KOPT-K1 (cell line): ENCODE data around the gene IRGC.
"Not testable (repeated sequence)": the region's sequence is repeated elsewhere in the genome, so short reads cannot be mapped to it uniquely, and the experiment has no call there.

Experiments
- H3K27ac ChIP-seq: fragments of 200-600 bp; sonication (generic); 2 replicates; pipeline ENCODE4 v1.5.1; 2016; ENCODE audit warnings: antibody characterized with exemption, mild to moderate bottlenecking, low read depth, low read length; ENCODE audit not compliant: poor library complexity, severe bottlenecking
- H3K36me3 ChIP-seq: fragments of 200-600 bp; sonication (generic); 2 replicates; pipeline ENCODE4 v1.5.1; 2017; ENCODE audit warnings: antibody characterized with exemption, mild to moderate bottlenecking, low read length, moderate library complexity; ENCODE audit not compliant: insufficient read depth
- H3K9me3 ChIP-seq: fragments of 200-600 bp; sonication (generic); 2 replicates; pipeline ENCODE4 v1.5.1; 2017; ENCODE audit warnings: antibody characterized with exemption, low read length, mild to moderate bottlenecking; ENCODE audit not compliant: insufficient read depth, poor library complexity, severe bottlenecking

IRGC gene, protein sequence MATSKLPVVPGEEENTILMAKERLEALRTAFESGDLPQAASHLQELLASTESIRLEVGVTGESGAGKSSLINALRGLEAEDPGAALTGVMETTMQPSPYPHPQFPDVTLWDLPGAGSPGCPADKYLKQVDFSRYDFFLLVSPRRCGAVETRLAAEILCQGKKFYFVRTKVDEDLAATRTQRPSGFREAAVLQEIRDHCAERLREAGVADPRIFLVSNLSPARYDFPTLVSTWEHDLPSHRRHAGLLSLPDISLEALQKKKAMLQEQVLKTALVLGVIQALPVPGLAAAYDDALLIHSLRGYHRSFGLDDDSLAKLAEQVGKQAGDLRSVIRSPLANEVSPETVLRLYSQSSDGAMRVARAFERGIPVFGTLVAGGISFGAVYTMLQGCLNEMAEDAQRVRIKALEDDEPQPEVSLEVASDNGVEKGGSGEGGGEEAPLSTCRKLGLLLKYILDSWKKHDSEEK

DNA sequence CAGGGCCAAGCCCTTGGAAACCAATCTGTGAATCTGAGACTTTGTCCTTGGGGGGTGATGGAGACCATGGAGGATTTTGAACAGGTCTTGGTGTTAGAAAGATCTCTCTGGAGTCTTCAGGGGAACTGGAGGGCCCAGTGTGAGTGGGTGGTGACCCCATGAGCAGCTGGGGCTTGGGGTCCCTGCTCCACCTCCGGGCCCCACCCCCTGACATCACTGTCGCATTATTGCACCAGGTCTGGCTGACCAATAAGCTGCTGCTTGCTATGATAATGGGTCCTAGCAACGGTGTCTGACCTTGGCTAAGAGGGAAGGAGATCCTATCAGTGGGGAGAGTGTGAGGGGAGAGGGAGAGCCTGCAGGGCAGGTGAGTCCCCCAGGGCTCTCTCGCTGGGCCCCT is at the start of gene IRGC:
TSS of gene IRGC (plus strand) at position 301 of the 400 bp plus-strand sequence. CDS start 2,483 bp downstream, outside the sequence.
- H3K36me3 ChIP-seq: no peaks in the 10 kb centered on the region
- no peak within 1 kb of the TSS for H3K27ac ChIP-seq
- no peaks in the 10 kb centered on the region for H3K9me3 ChIP-seq

DNA sequence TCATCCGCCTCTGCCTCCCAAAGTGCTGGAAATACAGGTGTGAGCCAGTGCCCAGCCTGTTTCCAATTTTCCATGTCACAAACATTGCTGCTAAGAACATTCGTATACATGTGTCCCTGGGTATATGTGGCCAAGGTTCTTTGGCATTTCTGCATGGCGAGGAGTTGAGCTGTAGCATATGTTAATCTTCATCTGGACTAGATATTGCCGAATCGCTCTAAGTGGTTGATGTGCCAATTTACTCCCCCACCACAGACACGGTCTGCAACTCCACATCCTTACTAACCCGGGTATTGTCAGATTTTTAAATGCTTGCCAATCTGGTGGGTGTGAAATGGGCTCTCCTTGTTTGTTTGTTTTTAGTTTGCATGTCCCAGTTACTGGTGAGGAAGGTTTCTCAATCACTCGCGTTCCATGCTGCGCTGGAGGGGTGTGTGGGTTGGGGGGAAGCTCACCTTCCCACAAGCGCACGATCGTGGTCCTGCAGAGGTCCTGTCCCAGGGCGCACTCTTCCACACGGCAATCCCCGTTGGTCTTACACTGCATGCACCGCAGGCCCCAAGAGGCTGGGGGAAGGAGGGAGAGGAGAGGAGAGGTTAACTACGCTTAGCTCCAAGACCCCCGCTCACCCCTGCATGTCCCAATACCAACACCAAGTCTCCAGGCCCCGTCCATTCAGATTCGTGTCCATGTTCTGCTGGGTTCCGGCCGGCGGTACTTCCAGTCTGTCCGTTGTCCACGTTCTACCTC is 48.6 kb upstream of the IRGC start:
- Histone ChIP-seq H3K27ac (peak overlapping the region; percentile 65), H3K9me3 (no peaks in the 10 kb centered on the region), H3K36me3 (no peaks in the 10 kb centered on the region)

DNA sequence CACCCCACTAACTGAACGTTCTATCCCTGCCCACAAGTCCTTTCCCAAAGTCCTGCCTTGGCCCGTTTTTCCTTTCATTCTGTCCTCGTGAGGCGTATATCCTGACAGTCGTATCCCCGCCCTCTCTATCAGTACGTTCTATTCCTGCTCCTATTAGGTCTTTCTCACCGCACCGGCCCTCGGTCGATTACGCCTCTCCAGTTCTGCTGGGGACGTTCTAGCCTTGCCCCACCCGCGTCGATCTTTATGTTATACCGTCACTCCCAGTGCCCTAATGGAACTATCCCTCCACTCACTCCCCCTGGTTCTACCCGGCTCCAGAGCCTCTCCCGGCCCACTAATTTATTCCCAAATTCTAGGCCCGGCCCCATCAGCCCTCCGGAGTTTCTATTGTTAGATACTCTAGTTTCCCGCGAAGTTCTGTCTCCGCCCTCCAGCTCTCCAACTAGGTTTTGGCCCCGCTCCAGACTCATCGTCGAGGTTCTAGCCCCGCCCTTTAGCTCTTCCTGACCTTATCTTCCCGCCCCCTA is 47.9 kb upstream of the IRGC start:
- Histone ChIP-seq H3K36me3 (no peaks in the 10 kb centered on the region), H3K9me3 (no peaks in the 10 kb centered on the region), H3K27ac (peak overlapping the region; percentile 65)

DNA sequence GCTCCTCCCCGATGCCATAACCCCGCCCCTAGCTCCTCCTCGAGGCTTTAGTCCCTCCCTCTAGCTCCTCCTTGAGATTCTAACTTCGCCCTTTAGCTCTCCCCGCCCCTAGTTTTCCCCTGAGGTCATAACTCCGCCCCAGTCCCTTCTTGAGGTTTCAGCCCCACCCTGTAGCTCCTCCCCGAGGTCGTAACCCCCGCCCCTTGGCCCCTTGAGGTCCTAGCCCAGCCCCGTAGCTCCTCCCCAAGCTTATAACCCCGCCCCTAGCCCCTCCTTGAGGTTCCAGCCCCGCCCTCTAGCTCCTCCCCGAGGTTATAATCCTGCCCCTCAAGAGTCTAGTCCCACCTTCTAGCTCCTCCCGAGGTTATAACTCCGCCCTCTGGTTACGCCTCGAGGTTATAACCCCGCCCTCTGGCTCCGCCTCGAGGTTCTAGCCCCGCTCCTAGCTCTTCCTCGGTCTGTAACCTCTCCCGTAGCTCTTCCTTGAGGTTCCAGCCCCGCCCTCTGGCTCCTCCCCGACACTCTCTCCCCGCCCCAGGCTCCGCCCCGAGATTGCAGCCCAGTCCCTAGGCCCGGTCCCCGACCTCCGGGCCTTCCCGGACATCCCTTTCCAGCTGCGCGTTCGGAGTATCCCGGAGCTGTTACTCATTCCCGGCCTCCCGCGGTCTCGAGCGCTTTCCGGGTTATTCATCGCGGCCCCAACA is 47.3 kb upstream of the IRGC start:
- peak overlapping the region; percentile 65 for H3K27ac ChIP-seq
- no peaks in the 10 kb centered on the region for H3K36me3 ChIP-seq
- H3K9me3 ChIP-seq: no peaks in the 10 kb centered on the region

DNA sequence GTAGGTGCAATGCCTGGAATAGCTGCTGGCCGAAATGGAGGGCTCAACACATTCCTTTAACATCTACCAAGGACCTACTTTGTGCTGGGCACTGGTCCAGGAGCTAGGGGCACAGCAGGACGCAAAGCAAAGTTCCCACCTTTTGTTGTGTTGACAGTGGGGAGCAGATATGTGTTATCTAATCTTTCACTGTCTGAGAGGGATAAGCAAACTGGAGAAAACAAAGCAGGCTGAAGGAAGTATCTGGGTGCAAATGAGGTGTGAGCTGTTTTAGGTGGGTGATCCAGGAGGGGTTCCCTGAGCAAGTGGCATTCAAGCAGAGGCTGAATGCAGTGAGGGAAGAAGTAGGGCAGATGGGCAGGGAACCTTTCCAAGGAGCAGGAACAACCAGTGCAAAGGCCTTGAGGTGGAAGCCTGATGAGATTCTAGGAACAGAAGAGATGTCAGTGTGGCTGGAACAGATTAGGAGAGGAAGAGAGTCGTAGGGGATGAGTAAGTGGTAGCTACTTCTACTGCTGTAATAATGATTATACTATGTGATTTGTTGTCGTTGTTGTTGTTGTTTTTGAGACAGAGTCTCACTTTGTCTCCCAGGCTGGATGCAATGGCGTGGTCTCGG is 43.7 kb upstream of the IRGC start:
- Histone ChIP-seq H3K27ac (no peak overlapping the region), H3K36me3 (no peaks in the 10 kb centered on the region), H3K9me3 (no peaks in the 10 kb centered on the region)

DNA sequence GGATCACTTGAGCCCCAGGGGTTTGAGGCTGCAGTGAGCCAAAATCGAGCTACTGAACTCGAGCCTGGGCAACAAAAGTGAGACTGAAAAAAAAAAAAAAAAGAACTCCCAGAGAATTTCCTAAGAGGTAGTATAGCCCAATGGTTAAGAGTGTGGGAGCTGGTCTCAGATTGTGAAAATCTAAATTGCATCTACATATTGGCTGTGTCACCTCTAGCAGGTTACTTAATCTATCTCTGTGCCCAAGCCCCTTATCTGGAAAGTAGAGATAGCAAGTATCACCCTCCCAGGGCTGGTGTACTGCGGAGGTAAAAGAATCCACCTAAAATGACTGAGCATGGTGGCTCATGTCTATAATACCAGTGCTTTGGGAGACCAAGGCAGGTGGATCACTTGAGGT is 42.2 kb upstream of the IRGC start:
- no peaks in the 10 kb centered on the region for H3K36me3 ChIP-seq
- H3K27ac ChIP-seq: no peak overlapping the region
- no peaks in the 10 kb centered on the region for H3K9me3 ChIP-seq

DNA sequence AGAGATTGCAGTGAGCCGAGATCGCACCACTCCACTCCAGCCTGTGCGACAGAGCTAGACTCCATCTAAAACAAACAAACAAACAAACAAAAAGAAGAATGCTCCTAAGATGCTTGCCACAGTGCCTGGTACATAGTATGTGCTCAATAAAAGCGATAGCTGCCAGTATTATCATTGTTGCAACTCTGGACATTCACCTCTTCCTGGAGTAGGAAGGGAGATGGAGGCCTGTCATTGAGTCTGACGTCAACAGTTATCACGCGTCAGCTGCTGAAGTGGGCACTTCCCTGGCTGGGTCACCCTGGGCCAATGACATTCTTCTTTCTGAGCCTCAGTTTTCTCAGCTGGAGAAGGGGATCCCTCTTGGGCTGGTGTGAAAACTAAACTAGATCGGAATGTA is 41.7 kb upstream of the IRGC start:
- Histone ChIP-seq H3K27ac (no peak overlapping the region), H3K36me3 (no peaks in the 10 kb centered on the region), H3K9me3 (no peaks in the 10 kb centered on the region)

DNA sequence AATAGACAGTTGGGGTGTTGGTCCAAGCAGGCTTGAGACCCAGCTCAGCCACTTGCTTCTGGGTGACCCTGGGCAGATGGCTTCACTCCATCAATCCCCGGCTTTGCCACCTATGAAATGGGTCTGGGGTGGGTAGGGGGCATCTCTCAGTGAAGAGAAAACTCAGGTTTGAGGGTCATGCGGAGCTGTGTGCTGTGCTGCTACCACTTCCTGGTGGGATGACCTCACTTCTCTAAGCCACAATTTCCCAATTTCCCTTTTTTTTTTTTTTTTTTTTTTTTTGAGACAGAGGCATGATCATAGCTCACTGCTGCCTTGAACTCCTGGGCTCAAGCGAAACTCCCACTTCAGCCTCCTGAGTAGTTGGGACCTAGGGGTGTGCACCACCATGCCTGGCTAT is 41.3 kb upstream of the IRGC start:
- Histone ChIP-seq H3K27ac (no peak overlapping the region), H3K9me3 (no peaks in the 10 kb centered on the region), H3K36me3 (no peaks in the 10 kb centered on the region)

DNA sequence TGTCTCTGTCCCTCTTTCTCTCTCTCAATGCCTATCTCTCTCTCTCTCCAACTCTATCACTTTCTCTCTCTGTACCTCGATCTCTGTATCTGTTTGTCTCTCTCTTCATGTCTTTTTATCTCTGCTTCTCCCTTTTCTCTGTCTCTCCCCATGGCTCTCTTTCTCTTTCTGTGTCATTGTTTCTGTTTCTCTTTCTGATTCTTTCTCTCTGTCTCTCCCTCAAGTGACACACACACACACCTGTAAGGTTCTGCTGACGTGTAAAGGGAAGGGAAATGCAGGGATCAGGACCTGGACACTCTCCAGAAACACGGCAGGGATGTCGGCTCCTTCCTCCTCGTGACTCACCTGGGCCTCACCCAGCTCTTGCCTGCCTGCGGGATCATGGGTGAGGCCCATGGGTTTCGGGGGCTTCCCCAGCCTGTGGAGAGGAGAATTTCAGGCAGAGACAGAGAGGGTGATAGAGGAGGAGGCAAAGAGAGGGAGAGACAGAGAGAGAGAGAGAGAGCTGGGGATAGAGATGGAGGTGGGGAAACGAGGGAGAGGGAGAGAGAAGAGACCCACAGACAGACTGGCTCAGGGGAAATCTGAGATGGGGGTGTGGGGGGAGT is 40.5 kb upstream of the IRGC start:
- no peak overlapping the region for H3K27ac ChIP-seq
- H3K36me3 ChIP-seq: no peaks in the 10 kb centered on the region
- no peaks in the 10 kb centered on the region for H3K9me3 ChIP-seq

DNA sequence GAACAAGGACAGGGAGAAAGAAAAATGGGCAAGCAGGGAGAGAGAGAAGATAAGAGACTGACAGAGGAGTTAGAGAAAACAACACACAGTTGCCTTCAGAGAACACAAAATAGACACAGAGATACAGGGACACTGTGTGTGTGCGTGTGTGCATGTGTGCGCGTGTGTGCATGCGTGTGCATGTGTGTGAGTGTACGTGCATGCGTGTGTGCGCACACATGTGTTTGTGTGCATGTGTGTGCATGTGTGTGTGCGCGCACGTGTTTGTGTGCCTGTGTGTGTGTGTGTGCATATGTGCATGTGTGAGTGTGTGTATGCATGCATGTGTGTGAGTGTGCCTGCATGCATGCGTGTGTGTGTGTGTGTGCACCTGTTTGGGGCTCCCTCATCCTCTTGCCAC is 40.0 kb upstream of the IRGC start:
- H3K36me3 ChIP-seq: no peaks in the 10 kb centered on the region
- H3K27ac ChIP-seq: no peak overlapping the region
- H3K9me3 ChIP-seq: no peaks in the 10 kb centered on the region

DNA sequence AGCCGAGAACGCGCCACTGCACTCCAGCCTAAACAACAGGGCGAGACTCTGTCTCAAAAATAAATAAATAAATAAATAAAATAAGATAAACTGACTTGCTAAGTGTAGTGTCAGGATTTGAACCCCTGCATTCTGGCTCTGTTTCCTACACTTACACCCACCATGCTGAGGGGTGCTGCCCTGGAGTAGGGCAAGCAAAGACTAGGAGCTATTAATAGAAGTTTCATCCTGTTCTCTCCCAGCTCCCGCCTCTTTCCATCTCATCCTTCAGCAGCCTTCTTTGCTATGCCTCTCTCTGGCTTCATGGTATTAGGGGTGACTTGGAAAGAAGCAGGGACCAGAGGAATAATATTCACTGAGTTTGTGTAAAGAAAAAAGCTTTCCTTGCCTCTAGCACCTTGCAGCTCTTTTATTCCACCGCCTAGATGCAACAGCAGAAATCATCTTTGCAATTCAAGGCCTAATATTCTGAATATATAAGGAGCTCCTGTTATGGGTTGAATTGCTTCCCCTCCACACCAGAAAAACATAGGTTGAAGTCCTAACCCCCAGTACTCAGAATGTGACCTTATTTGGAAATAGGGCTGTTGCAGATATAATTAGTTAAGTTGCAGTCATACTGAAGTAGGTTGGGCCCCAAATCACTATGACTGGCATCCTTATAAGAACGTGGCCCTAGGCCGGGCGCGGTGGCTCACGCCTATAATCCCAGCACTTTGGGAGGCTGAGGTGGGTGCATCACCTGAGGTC is 37.2 kb upstream of the IRGC start:
- H3K9me3 ChIP-seq: no peaks in the 10 kb centered on the region
- no peak overlapping the region for H3K27ac ChIP-seq

DNA sequence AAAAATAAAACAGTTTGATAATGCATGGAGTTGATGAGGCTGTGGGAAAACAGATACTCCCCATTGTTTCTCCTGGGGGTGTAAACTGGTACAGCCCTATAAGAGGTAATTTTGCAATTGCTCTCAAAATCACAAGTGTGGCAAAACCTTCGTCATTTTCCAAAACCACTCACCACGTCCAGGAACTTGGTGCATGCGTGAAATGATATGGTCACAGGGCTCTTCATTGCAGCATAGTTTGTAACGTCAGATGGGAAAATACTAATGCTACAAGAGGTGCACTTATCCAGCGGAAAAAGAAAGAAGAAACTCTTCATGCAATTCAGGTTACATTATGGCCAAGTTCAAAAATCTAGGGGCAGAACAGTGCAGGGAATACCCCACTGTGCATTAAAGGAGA is 34.1 kb upstream of the IRGC start:
- no peak overlapping the region for H3K27ac ChIP-seq
- H3K9me3 ChIP-seq: no peaks in the 10 kb centered on the region
- H3K36me3 ChIP-seq: no peaks in the 10 kb centered on the region

More for the DNA sequence above, 37.2 kb upstream of the IRGC start:
- no peaks in the 10 kb centered on the region for H3K36me3 ChIP-seq

DNA sequence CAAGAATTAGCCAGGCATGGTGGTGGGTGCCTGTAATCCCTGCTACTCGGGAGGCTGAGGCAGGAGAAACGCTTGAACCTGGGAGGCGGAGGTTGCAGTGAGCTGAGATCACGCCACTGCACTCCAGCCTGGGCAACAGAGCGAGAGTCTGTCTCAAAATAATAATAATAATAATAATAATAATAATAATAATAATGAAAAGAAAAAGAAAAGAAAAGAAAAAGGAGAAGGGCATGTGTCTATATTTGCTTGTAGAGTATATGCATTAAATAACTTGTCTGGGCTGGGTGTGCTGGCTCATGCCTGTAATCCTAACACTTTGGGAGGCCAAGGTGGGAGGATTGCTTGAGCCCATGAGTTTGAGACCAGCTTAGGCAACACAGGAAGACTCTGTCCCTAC is 33.6 kb upstream of the IRGC start:
- not testable (repeated sequence) for H3K36me3 ChIP-seq, H3K27ac ChIP-seq, H3K9me3 ChIP-seq
